MM.1S (cell line): ENCODE results near the gene R3HDM2.

Source experiments
- CTCF ChIP-seq: fragments of 300-600 bp; sonication (generic); IDR thresholded peaks from 2 replicates; pipeline ENCODE4 v1.5.1; 2016; ENCODE audit warnings: antibody characterized with exemption, low read length, mixed read lengths
- EZH2 ChIP-seq: fragments of 300-600 bp; sonication (generic); optimal IDR thresholded peaks from 2 replicates; pipeline ENCODE3; 2017; ENCODE audit warnings: low read depth, mild to moderate bottlenecking, antibody characterized with exemption, low read length, mixed read lengths

DNA sequence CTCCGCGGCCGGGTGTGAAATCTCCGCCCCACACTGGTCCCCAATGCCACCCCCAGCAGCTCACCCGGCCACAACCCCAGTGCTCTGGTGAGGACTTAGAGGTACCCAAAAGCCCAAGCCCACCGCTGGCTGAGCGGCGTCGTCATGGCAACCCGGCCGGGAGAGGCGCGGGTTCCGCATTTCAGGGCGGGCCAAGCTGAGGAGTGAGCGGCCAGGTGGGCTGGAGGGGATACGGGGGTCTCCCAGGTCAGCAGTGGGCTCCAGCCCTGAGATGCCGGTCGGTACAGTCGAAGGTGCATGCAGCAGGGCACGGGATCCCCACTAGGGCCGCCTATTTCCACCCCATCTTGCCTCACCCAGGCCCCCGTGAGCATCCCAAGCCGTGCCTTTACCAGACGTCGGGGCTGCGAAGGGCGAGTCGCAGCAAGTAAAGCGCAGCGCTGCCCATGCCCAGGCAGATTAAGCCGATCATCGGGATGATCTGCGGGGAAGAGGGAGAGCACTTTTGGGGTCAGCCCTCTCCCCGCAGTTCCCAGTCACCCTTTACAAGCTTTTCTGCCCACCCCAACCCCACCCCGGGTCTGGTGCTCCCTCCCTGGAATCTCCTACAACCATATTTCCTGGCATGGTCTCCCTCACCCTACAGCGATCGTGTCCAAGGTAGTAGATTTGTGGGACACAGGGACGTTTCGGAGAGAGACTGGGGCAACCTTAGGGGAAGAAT is 194.5 kb downstream of the R3HDM2 start:
- no peak for TF ChIP-seq CTCF
- TF ChIP-seq EZH2, result no peak
